HG03097 (cell line): ENCODE results near the gene PTPRF.

Experiments used
- ATAC-seq: cut with Tn5 transposase; IDR thresholded peaks from one replicate; pipeline ENCODE4 v1.9.1; 2021; ENCODE audit not compliant: unreplicated experiment, low FRiP score

Gene PTPRF

DNA sequence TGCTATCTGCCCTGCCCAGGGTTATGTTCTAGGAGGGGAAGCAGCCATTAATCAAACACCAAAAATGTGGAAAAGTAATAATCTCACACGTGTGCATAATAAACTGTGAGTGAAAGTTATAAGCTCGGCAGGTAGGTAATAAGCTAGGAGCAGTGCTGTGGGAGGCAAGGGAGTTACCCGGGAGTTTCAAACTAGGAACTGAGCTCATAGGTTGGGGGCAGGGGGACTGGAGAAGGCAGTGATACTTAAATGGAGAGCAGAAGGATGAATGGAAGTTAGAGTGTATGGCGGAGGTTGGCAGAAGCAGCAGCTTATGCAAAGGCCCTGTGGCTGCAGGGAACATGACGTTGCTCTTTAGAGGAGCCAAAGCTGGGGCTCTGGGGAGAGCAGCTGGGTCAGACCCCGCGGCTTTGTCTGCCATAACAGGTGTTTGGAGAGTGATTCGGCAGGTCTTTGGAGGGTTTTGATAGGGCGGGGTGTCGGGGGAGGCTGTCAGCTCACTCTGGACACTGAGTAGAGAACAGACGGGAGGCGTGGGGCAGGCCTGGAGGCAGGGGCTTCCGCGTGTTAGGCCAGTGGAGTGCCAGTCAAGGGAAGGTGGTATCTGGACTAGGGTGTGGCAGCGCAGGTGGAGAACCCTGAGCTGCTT lies 20.0 kb downstream of the PTPRF start:
- ATAC-seq: no peak

DNA sequence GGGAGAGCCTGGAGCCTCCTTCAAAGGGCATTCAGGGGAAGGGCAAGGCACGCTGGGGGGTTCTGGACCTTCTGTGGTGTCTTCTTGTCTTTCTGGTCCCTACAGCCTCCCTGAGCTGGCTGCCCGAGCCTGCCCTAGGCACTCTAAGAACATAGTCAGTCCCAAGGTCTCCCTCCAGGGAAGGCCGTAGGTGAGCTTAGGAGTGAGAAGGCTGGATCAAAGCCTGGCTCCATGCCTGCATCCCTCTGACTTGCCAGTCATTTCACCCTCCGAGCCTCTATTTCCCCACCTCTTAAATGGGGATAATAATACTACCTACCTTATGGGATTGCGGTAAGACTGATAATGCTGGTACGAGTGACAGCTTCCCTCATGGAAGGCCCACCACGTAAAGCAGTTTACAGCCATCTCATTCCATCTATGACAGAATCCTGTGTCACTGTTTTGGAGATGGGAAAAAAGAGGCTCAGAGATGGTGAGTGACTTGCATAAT lies 20.8 kb downstream of the PTPRF start:
- no peak for ATAC-seq

DNA sequence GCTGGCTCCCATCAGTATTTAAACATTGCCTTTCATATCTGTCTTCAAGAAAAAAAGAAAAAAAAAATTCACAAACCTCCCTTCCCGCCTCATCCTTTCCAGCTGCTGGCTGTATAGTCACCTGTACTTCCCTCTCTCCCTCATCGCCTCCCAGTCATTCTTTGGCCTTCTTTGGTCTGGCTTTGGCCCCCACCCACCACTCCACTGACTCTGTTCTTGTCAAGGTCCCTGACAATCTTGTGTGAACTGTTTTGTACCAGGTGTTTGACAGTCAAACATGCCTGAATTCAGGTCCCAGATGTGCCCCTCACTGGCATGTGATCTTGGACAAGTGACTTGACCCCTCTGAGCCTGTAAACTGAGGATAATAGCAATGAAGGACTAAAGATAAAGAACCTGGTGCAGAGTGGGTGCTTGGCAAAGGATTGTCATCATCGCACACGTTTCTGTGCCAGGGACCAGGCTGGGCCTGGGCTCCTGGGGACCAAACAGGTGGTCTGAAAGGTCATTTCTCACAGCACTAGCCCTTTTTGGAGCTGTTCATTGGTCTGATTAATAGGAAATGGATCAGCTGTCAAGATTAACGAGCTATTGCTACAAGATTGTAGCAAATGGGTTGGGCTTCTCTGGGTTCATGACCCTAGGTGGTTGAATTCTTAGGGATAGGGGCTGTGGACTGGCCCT lies 21.5 kb downstream of the PTPRF start:
- ATAC-seq: no peak

DNA sequence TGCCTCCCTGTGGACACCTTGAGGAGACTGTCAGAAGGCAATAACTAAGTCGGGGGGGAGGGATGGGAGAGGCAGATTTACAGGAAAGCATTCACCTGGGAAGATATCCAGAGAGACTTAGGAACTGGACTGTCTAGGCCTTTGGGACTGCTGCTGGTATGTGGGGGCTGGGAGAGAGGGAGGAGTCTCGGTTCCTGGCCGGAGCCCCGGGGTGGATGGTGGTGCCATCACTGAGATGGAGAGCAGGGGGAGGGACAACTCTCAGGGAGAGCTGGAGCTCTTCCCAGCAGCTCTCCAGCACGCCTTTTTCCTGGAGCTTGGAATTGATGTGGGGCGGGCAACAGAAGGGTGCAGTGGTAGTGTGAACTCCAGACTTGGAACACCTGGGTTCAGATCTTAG lies 22.1 kb downstream of the PTPRF start:
- ATAC-seq: no peak

DNA sequence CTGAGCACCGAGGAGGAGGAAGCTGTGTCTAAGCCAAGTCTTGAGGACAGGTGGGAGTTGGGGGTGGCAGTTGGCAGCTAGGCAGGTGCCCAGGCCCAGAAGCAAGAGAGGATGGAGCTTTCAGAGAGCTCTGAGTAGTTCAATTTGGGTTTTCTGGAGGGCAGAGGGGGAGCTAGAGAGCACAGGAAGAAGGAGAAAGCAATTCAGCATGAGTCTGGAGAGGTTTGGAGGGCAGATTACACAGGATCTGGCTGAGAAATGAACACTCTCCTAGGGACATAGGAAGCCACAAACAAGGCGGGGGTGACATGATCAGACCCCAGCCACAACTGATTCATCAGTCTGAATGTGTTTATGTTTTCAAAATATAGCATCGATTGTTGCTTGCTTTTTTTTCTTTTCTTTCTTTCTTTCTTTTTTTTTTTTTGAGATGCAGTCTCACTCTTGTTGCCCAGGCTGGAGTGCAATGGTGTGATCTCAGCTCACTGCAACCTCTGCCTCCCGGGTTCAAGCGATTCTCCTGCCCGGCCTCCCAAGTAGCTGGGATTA lies 23.8 kb downstream of the PTPRF start:
- no peak for ATAC-seq

GRCh38 chr1:43556782-43557181 lies 26.1 kb downstream of the PTPRF start:
- ATAC-seq: no peak

GRCh38 chr1:43557744-43558245 lies 27.1 kb downstream of the PTPRF start:
- ATAC-seq: no peak

DNA sequence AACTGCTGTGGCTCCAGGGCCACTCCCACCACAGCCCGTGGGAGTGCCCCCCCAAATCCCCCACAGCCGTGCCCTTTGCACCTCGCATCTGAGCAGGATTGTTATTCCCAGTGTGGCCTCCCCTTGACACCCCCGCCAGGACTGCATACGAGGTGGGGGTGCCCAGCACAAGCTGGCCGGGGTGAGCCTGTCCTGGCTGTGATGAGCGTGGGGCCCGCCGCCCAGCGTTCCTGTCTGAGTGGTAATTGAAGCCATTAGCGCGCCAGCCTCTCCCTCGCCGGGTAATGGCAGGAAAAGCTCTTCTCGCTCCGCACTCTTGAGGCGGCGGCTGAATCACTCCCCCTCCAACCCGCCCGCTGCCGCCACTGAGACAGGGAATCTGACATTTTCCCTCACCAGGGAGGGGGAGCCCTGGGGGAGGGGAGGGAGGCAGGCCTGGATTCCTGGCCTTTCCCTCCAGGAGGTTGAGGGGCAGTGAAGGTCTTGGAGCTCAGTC lies 27.7 kb downstream of the PTPRF start:
- no peak for ATAC-seq

GRCh38 chr1:43559714-43560113 lies 29.0 kb downstream of the PTPRF start:
- no peak for ATAC-seq

DNA sequence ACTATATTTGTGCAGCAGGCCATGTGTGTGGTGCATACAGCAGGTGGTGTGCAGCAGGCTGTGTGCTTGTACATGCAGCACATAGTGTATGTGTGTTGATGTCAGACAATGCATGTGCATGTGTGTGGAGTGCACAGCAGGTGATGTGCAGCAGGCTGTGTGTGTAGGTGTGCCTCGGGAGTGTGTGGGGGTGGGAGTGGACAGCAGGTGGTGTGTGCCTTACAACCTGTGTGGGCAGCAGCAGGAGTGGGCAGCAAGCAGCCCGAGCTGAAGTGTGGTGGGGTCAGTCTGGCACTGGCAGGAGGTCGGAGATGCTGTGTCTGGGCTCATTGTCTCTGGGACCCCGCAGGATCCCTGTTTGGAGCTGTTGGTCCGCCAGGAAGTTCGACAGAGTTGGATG lies 29.6 kb downstream of the PTPRF start:
- ATAC-seq: no peak

- ATAC-seq: no peak
Observed at GRCh38 chr1:43563876-43564539, 33.3 kb downstream of the PTPRF start.

DNA sequence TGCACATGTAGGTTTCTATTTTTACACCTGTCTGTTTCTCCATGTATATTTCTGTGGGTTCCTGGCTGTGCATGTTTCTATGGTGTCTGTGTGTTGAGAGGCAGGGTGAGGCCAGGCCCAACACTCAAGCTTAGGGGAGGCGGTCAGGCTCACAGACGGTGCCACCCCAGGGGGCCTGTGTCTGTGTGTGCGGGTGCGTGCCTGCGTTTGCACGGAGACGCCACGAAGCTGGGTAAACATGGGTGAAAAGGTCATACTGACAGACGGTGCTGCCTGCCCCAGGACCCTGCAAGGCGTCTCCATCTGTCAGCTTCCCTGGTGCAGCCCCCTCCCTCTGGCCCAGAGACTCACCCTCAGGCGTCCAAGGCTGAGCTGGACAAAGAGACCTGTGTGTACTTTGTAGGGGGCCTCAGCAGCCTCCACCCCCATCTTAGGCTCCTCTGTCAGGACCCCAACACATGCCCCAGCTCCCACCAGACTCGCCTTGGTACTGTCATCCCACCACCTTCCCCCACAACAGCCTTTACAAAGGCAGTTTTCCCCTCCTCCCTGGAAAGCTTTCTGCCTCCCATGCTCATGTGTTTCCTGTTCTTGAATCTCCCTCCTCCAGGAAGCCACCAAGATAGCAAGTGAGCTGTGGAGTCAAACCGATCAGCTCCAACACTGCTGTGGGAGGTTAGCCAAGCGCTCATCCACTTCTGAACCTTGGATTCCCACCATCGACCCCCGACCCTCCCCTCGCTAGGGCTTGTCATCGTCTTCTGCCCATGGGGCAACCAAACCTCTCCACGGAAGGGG lies 34.1 kb downstream of the PTPRF start:
- ATAC-seq: no peak

- ATAC-seq: no peak
Observed at GRCh38 chr1:43565600-43566360, 35.1 kb downstream of the PTPRF start.

GRCh38 chr1:43566382-43567044 lies 35.8 kb downstream of the PTPRF start:
- no peak for ATAC-seq

GRCh38 chr1:43569175-43569574 lies 38.5 kb downstream of the PTPRF start:
- ATAC-seq: no peak

DNA sequence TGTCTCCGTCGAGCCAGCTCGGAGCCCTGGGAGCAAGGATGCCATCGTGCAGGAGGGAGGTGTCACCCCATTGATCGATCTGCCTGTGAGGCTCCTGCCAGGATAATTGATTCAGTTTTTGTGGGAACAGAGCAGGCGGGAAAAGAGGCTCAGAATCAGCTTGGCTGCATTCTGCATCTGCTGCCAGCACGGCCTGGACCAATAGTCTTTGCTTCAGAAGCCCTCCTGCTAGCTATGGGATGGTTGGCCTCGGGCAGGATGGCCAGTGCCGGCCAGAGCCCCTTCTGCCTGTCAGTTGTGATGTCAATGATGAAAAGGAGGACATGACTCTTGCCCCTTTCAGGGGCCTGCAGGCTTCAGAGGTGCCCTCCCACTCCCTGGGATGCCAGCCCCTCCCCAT lies 39.6 kb downstream of the PTPRF start:
- ATAC-seq: no peak

GRCh38 chr1:43570715-43571114 lies 40.0 kb downstream of the PTPRF start:
- ATAC-seq: no peak

DNA sequence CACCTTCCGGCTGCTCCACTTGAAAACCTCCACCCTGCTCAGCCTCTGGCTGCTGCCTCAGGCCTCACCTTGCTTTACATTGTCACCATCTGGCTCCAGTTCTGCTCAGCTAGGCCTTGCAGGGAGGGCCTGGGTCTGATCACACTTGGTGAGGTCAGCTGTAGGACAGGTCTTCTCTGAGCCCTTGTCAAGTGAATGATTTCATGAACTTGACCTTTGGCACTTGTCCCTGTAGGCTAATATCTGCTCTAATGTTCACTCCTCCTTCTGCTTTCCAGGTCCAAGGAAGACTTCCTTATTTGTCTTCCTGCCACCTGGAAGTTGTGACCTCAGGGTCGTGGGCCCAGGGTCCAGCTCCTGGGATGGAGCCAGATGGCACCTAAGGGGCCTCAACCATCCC lies 41.4 kb downstream of the PTPRF start:
- no peak for ATAC-seq

GRCh38 chr1:43572538-43572937 lies 41.9 kb downstream of the PTPRF start:
- no peak for ATAC-seq
